ENCODE data around the gene LENG9. TPM values are rescaled to one million over a fixed set of nuclear protein-coding genes. Genes with fewer than 3 reads are reported as not detected.

Gene LENG9
- total RNA-seq, 1 donor from 2014 or later: 3.7 TPM

Other genes starting within 250 kb of the LENG9 start
- not detected in 2 replicates for gene LILRB3, start 240.8 kb downstream of the LENG9 start, total RNA-seq
- gene LILRA6, start 221.0 kb downstream of the LENG9 start, total RNA-seq: not detected in 2 replicates
- not detected in 2 replicates for gene LILRB5, start 206.5 kb downstream of the LENG9 start, total RNA-seq
- not detected in 2 replicates for gene LILRB2, start 182.7 kb downstream of the LENG9 start, total RNA-seq
- not detected in 2 replicates for gene LILRA5, start 150.6 kb downstream of the LENG9 start, total RNA-seq
- gene LILRA4, start 124.6 kb downstream of the LENG9 start, total RNA-seq: not detected in 2 replicates
- gene LAIR1, start 98.8 kb downstream of the LENG9 start, total RNA-seq: not detected in 2 replicates
- not detected in 2 replicates for gene TTYH1, start 48.3 kb downstream of the LENG9 start, total RNA-seq
- gene LENG8, start 14.6 kb downstream of the LENG9 start, total RNA-seq: 48.2 and 127 TPM in 2 replicates
- gene CDC42EP5, start 9.5 kb upstream of the LENG9 start, total RNA-seq: 172 and 177 TPM in 2 replicates
- not detected in 2 replicates for gene LAIR2, start 39.1 kb upstream of the LENG9 start, total RNA-seq
- not detected in 2 replicates for gene LILRA2, start 110.0 kb upstream of the LENG9 start, total RNA-seq
- gene LILRA1, start 129.9 kb upstream of the LENG9 start, total RNA-seq: not detected in 2 replicates
- 0.10 and 1.2 TPM in 2 replicates for gene LILRB1, start 166.7 kb upstream of the LENG9 start, total RNA-seq
- not detected in 2 replicates for gene LILRB4, start 199.2 kb upstream of the LENG9 start, total RNA-seq